ENCODE data around the gene NHS.

NHS gene

DNA sequence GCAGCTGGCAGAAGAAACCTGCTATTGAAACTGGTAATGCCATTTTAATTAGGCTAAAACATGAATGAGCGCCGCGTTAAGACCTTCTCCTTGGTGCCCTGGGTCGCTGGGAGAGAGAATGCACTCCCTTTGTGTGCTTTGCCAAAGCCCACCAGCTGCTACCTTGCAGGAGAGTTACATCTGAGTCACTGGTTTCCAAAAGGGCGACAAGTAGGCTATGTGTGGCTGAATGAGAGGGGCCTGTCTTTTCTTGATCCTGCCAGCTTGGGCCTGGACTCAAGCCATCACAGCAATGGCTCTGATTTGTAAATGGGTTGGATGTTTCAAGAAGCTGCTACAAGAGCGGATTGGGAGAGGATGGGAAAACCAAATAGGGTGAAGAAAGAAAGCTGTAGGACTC, 81.5 kb downstream of the NHS start:
- no peak for DNase-seq

DNA sequence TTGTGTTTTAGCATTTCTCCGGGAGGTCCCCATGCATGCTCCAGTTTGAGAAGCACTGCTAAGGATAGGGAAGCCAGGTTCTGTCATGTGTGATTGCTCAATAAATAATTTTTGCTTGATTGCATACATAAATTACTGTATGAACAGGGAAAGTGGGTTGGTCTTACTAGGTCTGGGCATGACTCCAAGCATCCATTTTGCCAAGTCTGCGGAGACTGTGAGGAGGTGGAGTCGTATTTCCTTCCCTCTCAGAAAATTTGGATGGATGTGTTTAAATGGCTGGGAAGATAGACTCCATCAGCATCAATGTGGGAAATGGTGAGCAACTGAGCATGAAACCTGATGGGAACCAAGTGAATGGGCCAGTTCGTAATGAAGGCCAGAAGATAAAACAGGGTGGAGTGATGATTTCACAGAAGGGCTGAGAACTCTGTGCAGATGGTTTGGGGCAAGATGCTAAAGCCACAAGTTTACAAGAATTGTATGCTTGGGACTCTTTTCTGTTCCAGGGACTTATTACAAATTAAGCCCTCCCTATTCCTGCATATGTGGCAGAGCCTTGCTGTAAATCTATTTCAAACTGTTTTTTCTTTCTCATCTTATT, 84.1 kb downstream of the NHS start:
- no peak for DNase-seq

DNA sequence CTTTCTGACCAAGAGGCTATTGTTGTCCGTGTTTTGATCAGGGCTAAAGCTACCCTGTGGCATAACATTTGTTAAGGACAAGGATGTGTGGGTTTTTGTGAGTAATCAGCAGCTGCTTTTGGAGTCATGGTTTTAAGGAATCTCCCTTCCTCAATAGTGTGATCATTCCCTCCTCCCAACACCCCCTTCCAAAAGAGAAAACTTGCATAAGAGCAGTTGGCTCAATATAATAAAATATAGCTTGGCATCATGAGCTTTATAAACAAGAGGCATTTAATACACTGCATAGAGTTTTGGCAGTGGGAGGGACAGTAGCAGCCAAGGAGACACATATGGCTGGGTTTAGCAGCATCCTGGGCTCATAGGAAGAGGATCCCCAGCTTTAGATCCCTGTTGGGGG, 84.7 kb downstream of the NHS start:
- no peak for DNase-seq

DNA sequence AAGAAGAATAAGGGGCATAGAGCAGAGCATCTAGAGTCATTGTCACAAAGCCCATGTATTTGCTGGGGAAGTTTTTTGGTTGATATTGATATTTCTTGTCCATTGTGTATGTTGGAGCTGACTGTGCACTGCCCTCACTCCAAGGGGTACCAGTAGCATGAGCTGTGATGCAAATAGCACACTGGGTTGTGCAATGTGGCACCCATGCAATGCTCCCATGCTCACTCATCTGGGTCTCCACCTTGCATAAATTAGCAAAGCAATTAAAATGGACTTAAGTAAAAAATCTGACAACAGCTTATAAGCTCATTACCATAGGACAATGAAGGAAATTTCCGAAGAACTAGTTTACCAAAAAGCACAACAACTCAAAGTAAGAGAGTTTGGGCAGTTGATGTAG, 87.9 kb downstream of the NHS start:
- DNase-seq, result no peak

DNA sequence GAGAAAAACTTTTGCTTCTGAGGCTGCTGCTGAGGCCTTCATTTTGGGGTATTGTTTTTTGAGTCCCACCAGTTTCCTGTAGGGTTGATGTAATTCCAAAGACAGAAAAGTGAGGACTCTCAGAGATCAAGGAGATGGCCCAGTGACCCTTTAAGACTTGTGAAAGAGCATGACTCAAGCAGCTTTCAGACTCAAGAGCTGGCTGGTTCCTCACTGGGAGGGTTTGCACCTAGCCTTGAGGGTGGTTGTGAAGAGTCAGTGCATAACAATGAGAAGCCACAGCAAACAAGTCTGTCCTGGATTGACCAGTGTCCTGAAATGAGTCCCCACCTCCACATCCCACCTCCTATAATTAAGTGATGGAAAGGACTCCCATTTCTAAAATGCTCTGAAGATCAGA, 89.2 kb downstream of the NHS start:
- no peak for DNase-seq

DNA sequence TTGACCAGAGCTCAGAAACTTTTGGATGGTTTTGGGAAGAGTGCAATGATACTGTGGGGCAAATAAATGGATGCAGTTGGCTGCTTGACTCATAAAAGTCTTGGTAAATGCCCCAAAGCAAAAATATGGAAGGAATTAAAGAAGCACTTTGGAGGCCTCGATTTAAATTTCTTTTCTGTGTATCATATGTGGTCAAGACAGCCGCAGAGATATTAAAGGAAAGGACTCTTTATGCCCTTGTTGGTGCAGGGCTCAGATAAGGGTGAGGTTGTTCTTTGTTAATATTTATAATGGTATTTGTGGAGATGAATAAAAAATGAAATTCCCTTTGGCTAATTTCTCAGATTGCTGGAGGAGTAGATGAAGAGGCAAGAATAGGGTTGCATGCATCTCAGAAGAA, 90.2 kb downstream of the NHS start:
- no peak for DNase-seq

DNA sequence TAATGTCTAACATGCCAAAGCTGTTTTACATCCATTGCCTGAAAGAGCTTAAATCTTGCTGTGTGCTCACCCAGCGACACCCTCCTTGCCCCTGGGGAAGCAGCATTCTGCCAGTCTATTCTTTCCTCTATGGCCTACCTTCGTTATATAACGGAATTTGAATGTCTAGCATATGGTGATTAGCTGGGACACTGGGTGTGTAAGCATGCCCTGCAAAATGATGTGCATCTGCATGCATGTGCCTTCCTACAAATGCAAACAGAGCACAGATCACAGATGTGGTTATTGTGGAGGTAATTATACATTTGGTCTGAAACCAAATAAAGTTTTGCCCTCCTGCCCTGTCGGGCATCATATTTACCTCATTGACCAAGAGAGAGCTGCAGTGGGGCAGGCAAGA, 90.8 kb downstream of the NHS start:
- no peak for DNase-seq

DNA sequence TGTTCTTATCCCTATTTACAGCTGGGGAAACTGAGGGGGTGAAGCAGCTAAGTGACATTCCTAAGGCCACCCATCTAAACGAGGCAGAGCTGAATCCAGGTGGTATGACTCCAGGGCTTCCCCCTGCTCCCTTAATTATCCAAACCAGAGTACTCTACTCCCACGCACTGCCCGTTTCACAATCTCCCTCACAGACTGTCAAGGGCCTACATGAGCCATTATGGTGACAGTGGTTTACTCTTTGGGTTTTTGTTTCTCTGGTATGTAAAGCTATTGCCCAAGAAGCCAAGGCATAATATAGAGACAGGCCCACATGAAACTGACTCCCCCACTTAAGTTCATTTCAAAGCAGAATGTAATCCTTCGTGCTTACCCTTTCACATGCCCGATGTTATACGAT, 95.1 kb downstream of the NHS start:
- no peak for DNase-seq

DNA sequence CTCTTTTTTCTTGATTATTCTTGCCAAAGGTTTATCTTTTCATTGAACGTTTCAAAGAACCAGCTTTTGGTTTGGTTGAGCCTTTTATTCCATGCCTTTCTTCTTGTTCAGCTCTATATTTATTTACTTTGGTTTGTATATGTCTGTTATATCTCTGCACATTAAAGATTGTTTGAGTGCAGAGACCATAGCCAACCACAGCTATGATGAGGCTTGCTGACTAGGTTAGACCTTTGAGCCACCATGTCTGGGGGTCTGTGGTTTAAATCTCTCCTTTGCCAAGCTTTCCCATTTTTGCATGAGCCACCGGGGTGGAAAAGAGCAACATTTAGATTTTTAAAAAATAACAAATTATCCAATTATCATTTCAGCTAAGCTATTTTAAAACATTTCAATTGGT, 96.1 kb downstream of the NHS start:
- DNase-seq, result no peak

DNA sequence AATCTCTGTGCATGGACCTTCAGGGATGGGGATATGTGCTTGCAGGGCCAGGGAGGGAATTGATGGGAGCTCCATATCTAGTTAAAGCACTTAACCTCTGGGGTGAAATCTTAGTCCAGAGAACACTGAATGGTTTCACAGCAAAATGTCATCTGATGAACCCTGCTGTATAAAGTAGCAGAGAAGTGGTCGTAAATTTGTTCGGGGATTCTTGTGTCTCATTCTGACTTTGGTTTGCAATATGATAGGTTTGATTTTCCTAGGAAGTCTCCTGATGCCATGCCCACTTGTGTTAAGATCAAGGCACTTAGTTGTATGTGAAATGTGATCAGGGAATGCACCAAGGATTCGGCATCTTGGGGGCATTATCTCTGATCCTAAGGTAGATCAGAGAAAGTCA, 96.9 kb downstream of the NHS start:
- DNase-seq, result no peak

DNA sequence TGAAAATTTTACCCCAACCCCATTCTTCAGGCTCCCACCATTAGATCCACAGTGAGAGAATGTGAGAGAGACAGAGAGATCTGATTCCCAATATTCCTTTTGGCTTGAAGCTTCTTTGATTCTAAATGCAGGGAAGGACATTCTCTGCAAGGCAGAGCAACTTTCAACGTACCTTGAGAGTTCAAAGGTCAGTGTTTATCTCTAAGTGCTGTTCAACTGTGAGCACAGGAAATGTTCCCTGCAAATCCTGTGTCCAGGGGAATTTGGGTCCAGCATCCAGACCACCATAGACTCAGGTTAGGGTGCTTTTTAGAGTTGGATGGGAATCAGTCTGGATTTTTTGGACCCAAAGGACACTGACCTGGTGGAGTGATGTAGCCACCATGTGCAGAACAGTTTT, 97.4 kb downstream of the NHS start:
- no peak for DNase-seq

DNA sequence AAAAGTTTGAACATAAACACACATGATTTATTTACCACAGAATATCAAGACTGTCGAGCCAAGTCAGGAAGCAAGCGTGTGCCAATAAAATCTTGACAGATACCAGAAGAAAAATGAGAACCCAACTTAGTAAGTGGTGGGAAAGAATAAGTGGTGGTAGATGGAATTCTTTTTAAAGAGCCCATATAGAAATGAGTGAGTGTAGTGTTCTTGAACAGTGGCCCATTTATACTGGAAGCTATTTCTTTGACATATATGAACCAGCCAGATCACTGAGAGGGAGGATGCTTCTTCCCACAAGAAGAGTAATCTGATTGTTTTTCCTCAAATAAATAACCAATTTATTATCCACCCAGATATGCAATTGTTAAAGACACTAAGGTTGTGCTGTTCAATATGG, 98.0 kb downstream of the NHS start:
- DNase-seq, result no peak

DNA sequence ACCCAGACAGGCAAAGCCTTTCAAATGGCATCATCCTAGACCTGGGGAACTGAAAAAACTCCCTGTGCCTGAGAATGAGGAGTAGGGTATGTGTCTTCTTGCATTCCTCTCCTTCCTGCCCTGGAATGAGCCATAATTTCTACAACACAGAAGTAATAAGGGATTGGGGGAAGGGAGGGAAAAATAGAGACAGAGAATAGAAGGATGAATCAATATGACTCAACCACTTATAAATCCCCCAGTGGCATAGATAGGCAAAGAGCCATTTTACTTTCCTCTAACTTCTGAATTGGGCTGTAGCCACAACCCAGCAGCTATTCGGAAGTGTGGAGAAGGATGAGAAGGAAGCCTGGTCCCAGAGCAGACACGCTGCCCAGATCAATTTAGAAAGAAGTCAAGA, 99.9 kb downstream of the NHS start:
- no peak for DNase-seq

DNA sequence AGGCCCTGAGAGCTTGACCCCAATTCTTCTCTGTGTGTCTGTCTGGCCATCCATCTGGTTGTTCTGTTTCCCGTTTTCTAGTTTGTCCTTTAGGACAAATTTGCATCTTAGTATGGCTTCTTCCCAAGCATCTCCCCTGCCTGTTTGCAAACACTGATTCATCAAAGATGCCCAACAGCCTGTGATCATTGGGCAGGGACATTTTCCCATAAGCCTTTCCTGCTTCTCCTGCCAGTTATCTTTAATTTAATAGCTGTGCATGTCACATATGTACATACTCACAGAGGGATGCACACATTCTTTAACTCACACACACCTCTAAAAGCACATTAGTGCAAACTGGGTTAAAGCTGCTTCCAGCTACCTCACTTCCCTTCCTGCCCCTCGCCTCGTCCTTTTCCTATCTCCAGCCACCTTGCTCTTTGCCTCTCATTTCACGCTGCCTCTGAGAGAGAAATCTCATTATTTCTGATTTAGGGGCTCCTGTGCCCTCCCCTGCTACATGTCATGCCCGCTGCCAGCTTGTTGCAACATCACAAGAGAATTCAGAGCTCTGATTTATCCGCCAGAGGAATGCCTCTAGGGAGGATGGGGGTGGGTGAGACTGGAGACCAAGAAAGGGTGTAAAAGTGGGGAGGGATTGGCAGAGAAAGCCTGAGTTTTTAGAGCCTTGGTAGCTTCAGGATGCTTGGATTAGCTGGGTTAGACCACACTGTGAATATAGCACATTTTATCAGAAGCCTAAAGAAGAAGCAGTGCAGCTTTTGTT, 100.6 kb downstream of the NHS start:
- no peak for DNase-seq

DNA sequence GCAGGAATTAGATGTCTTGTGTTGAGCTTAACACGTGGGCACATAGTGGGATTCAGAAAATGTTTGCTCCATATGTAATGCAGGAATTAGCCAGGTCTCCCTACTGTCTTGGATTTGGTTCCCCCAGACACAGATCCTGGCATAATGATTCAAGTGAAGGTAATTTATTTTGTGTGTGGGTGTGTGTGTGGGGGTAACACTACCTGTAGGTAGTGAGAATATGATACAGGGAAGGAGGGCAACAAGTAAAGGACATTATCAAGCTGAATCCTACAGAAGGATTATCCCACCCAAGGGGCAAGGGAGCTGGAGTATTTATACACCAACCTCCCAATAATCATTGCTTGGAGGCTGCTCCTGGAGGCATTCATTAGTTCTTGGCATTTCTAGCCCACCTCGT, 101.4 kb downstream of the NHS start:
- DNase-seq, result no peak

DNA sequence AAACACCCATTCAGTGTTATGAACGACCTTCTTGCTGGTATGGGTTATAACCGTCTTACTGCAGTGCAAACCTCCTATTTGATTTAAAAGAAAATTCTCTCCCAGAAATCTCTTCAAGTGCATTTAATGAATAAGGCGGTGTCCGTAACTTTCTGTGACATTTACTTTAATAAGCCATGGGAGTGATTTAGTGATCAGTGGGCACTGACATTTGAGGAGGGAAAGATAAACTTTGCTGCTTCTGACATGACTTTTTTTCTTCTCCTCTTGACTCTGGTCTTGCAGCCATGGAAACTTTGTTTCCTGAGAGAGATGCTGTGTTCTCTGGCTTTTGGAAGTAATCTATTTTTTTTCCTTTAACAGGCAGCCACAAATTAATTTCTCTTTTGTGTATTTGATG, 106.1 kb downstream of the NHS start:
- DNase-seq, result no peak

DNA sequence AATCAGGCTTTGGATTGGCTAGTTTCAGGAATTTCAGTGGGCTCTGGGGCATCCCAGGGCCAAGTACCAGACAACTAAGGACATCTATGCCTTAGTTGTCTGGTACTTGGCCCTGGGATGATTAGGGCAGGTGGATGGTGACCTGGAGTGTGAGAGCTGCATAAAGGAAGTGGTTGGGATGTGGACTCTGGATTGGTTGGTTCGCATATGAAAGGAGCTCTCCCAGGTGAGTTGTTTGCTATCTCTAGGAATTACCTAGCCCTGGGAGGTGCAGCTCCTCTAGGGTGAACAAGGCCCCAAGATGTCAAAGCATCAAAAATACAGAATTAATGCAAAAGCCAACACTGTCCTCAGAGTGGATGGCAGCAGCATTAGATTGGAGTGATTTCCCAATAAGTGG, 109.6 kb downstream of the NHS start:
- DNase-seq, result no peak

DNA sequence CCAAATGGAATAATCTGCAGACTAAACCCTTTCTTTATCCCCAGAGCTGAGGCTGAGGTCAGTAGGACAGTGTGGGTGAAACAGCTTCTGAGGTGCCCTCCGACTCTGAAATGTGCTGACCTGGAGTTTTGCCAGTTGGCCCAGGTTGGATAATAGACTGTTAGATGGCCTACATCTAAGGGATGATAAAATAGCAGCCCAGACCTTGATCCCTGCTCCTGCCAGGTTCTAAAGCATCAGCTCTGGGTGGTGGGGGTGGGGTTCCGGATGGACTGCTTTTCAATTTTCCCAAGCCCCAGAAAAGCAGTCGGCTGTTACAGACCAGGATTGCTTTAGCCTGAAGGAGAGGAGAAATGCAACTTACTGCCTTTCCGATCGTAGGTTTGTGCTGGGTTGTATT, 110.4 kb downstream of the NHS start:
- no peak for DNase-seq

DNA sequence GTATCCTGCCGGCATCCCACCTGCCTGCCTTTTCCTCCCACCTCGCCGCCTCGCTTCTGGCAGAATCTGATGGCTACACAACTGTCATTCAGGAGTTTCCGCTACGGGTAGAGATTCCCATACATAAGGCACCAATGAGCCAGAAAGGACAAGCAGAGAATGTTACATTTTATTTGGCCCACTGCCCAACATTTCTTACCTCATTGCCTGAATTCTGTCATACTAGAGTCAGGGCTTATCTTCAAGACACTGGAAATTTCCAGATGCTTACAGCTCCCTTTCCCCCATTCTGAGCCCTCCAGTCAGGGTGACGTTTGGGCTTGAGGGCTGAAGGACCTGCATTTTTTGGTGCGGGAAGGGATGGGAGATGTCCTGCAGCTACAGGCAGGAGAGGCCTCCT, 113.0 kb downstream of the NHS start:
- no peak for DNase-seq

DNA sequence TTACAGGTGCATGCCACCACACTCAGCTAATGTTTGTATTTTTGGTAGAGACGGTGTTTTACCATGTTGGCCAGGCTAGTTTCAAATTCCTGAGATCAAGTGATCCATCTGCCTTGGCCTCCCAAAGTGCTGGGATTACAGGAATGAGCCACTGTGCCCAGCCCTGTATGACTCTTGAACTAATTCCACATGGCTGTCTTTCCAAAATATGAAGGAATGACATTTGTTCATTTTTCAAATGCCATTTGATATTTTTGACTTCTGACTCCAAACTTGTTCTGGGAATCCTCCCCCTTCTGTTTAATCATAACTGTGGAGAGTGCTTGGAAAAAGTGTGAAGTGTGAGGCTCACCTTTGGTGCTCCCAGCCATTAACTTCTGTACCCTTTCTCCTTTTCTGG, 119.2 kb downstream of the NHS start:
- DNase-seq, result no peak

DNA sequence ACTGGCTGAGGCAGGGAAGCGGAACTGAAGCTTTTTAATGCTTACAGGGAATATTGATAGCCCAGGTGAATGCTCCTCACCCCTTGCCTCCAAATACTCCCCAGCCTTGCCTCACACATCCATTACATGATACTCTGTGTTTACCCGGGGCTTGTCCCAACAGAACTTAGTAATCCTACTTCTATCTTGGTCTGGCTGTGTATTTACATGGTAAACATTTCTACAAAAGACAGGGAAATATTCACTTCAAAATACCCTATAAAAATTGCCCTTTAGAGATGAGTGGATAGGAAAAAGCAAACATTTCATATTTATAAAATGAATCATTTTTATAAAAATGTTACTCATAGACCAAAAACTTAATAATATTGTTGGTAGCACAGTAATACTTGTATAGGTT, 120.1 kb downstream of the NHS start:
- DNase-seq, result no peak

DNA sequence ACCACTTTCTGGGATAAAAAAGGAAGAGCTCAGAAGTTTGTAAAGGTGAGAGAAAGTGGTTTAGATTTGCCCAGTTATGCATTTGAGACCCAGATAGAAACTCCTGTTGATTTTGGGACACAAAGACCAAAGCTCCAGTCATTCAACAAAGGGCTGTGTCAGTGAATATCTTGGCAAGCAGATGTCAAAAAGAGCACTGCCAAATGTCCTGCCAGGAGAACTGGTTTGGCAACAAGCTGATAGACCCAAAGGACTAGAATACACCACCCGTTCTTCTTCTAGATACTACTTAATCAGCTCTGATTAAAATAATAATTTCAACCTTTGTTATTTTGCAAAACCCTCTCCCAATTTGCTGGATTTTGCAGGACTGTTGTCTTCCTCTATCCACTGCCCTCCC, 121.4 kb downstream of the NHS start:
- DNase-seq, result no peak

DNA sequence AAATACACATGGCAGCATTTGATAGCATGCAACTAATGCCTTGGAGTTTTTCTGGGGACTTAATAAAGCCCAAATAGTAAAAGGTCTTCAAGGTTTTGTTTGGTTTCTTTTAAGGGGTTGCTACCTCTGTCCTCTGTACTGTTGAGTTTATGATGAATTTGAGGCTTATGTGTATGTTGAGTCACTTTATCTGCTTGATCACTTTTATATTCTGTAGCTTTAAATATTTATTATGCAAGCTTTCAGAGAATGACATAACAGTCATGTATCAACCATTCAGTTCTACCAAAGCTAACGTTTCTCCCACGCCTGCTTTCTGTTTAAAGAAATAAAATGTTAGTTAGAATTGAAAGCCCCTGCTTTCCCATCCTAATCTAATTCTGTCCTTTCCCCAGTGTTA, 122.2 kb downstream of the NHS start:
- DNase-seq, result no peak

DNA sequence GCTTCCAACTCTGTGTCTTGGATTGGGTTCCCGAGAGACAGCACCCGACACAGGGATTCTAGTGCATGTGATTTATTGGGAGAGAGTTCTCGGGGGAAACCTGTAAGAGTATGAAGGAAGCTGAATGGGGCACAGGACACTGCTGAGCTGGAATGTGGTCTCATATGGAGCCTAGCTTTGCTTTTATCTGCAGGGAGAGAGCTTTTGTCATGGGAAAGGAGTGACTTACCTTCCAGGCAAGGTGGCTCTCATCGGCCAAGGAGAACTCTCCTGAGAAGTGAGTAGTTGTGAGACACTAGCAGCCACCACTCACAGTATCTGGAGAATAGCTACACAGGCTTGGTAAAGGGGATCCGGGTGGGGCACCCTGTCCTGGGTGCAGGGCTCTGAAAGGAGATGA, 124.5 kb downstream of the NHS start:
- DNase-seq, result no peak

DNA sequence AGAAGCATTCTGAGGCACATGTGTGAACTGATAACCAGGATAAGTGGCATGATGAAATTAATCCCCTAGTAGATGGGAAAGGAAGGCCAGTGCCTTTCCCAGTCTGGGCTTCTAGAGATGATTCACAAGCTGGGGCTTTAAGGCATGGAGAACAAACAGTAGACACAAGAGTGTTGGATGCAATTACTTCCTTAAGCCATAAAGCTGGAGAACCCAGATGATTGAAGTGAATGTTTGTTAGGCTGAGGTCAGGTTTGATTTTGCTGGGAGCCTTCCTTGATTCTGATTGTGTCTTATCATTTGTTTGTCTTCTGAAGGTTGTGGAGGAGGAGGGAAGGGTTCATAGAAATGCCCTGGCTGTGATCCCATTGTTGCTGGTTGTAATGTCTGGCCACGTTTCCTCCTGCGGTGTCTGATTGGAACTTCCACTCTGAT, 125.2 kb downstream of the NHS start:
- DNase-seq, result no peak
